HUES6 (cell line): ENCODE measurements around the gene TOM1L2.

Source experiments
- H3K27ac ChIP-seq: 2 replicates; pipeline ENCODE4 v1.7.0; 2013; ENCODE audit warnings: low read depth, mild to moderate bottlenecking, low read length, inconsistent platforms
- H3K27me3 ChIP-seq: 2 replicates; pipeline ENCODE4 v1.6.1; 2013; ENCODE audit warnings: low read length; ENCODE audit not compliant: control insufficient read depth, insufficient read depth
- H3K36me3 ChIP-seq: 2 replicates; pipeline ENCODE4 v1.6.1; 2013; ENCODE audit warnings: low read length; ENCODE audit not compliant: control insufficient read depth, insufficient read depth
- H3K4me1 ChIP-seq: 2 replicates; pipeline ENCODE4 v1.6.1; 2013; ENCODE audit warnings: low read length; ENCODE audit not compliant: control insufficient read depth, insufficient read depth
- H3K4me3 ChIP-seq: 2 replicates; pipeline ENCODE4 v1.5.1; 2013; ENCODE audit warnings: low read depth, low read length
- H3K9ac ChIP-seq: one replicate; pipeline ENCODE4 v1.6.1; 2013; ENCODE audit warnings: mild to moderate bottlenecking, low read length
- H3K9me3 ChIP-seq: 2 replicates; pipeline ENCODE4 v1.6.1; 2013; ENCODE audit warnings: low read depth, low read length; ENCODE audit not compliant: control insufficient read depth, insufficient read depth

Gene TOM1L2

DNA sequence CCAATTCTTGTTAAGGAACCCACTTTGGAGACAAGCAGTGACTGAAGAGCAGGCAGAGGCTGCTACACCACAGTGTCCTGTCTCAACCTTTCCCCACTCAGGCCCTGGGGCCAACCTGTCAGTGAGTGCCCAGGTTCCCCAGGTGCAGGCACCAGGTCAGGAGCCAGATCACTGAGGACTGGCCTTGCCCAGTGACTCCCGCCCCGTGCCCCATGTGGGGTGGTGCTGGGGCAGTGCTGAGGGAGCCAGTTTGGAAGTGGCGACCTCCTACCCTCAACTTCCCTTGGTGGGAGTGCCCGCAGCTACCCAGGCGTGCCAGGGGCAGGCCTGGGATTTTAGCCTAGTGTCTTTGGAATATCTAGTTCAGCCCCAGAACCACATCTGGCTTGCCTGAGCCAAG is 164.8 kb downstream of the TOM1L2 start:
- H3K4me1 ChIP-seq, result peaks cover 24% of the 10 kb centered on the region
- no peaks in the 10 kb centered on the region for H3K36me3 ChIP-seq
- H3K9ac ChIP-seq, result no peak overlapping the region
- H3K4me3 ChIP-seq, result no peak overlapping the region
- peaks cover 25% of the 10 kb centered on the region for H3K27me3 ChIP-seq
- no peaks in the 10 kb centered on the region for H3K9me3 ChIP-seq
- H3K27ac ChIP-seq, result no peak overlapping the region

DNA sequence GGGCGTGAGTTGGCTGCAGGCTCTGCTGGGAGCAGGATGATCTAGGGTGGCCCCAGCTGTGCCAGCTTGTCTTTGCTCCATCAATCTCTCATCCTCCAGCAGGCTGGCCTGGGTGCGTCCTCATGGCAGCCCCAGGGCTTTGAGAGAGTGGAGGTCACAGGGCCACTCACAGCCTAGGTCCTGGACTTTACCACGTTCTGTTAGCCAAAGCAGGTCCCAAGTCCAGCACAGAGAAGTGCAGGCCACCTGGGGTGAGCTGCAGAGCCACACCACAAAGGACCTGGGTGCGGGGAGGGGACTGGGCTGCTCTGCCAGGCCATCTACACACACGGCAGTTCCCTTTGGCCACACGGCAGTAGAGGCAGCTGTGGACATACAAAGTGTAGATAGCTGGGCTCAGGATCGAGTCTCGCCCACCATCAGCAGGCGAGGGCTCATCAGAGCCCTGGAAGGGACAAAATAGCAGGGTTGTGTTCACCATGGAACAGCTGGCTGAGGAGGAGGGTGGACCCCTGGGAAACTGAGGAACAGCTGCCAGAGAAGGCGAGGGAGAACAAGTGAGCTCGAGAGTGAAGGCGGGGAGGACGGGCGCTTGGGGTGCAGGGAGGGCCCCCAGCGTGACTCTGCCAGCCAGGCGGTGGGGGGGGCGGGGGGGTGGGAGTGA is 165.5 kb downstream of the TOM1L2 start:
- Histone ChIP-seq H3K27ac (no peak overlapping the region), H3K9ac (no peak overlapping the region), H3K4me1 (peaks cover 18% of the 10 kb centered on the region), H3K36me3 (no peaks in the 10 kb centered on the region), H3K27me3 (peaks cover 25% of the 10 kb centered on the region), H3K4me3 (no peak overlapping the region), H3K9me3 (no peaks in the 10 kb centered on the region)

DNA sequence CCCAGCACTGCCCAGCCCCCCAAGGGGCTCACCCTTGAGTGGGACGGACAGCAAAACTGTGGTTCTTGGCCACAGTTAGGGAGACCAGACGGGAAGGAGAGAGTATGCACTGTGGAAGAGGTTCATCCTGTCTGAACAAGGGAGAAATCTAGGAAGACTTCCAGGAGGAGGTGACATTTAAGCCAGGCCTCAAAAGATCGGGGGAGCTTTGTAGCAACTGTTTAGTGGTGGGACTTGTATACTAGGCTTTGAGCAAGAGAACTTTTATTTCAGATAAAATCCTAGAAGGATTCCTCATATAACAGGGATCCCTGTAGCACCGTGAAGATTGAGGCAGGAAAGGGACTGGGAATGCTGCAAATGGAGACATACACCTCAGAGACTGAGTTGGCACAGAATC is 166.2 kb downstream of the TOM1L2 start:
- Histone ChIP-seq H3K9ac (no peak overlapping the region), H3K4me1 (peaks cover 16% of the 10 kb centered on the region), H3K36me3 (no peaks in the 10 kb centered on the region)

DNA sequence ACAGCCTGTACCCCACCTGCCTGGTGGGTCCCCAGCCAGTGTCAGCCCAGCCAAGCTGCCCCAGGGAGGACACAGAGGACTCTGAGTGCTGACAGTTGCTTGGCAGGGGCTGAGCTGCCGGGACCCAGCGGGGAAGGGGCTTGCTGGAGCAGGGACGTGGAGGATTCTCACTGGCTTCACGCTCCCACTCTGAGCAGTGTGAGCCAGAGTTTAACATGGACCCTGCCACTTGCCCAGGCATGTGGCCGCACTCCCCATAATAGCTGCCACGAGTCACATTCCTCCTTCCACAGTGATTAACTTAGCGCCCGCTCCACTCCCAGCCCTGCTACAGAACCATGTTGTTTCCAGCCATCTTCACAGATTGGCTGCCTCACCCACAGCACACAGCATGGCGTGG is 166.6 kb downstream of the TOM1L2 start:
- H3K27ac ChIP-seq, result no peak overlapping the region

More for the DNA sequence above, 166.2 kb downstream of the TOM1L2 start:
- Histone ChIP-seq H3K9me3 (no peaks in the 10 kb centered on the region), H3K27me3 (peaks cover 25% of the 10 kb centered on the region), H3K4me3 (no peak overlapping the region), H3K27ac (no peak overlapping the region)

DNA sequence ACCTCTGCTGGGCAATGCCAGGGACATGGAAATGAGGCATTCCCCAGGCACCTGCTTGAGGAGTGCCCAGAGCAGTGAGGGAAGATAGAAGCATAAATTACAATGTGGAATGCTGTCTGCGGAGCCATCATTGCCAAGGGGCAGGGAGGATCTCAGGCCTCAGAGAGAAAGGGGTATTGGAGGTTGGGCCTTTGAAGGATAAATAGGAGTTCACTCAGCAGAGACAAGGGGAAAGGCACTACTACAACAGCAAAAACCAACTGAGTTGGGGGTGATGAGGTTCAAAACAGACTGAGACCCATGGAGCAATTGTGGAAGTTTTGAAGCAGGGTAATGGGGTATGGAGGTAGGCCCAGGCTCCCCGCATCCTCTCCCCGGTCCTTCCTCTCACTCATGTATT is 168.2 kb downstream of the TOM1L2 start:
- Histone ChIP-seq H3K27me3 (peaks cover 11% of the 10 kb centered on the region), H3K36me3 (no peaks in the 10 kb centered on the region), H3K9me3 (no peaks in the 10 kb centered on the region), H3K4me1 (peaks cover 14% of the 10 kb centered on the region; the same call in 1 of the 2 replicates), H3K4me3 (no peak overlapping the region), H3K27ac (no peak overlapping the region), H3K9ac (no peak overlapping the region)

More for the DNA sequence above, 166.6 kb downstream of the TOM1L2 start:
- Histone ChIP-seq H3K4me1 (peaks cover 11% of the 10 kb centered on the region), H3K4me3 (no peak overlapping the region), H3K9ac (no peak overlapping the region), H3K27me3 (peaks cover 20% of the 10 kb centered on the region), H3K36me3 (no peaks in the 10 kb centered on the region), H3K9me3 (no peaks in the 10 kb centered on the region)

DNA sequence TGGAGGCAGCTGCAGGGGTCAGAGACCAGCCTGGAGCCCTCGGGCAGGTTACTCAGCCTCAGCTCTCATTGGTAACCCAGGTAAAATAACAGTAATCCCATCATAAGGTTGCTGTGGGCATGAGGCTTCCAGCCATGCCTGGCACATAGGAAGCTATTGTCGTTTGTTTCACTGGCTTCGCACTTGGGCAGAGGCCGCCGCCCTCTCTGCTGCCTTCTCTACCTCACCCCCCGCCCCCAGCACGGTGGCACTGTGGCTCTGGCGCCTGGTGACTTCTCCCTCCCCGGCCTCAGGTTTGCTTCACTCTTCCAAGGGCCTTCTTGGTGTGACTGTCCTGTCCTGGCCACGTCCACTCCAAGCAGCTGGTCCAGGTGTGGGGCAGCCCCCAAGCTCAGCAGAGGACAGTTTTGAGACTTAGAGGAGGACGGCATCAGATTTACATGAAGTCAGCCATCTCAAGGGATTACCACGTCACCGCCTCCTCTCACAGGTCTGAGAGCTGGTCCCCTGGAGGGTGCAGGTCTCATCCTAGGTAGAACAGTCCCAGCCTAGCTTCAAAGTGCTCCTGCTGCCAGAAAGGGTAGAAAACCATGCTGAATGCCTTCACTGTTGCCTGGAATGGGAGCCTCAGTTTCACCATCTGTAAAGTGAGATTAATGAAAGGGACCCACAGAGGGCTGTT is 170.3 kb downstream of the TOM1L2 start:
- no peak overlapping the region for H3K27ac ChIP-seq
- H3K9me3 ChIP-seq, result no peaks in the 10 kb centered on the region
- no peaks in the 10 kb centered on the region for H3K36me3 ChIP-seq
- H3K9ac ChIP-seq, result no peak overlapping the region
- peaks cover 4% of the 10 kb centered on the region; the same call in 1 of the 2 replicates for H3K27me3 ChIP-seq
- H3K4me1 ChIP-seq, result peaks cover 13% of the 10 kb centered on the region; the same call in 1 of the 2 replicates
- no peak overlapping the region for H3K4me3 ChIP-seq

DNA sequence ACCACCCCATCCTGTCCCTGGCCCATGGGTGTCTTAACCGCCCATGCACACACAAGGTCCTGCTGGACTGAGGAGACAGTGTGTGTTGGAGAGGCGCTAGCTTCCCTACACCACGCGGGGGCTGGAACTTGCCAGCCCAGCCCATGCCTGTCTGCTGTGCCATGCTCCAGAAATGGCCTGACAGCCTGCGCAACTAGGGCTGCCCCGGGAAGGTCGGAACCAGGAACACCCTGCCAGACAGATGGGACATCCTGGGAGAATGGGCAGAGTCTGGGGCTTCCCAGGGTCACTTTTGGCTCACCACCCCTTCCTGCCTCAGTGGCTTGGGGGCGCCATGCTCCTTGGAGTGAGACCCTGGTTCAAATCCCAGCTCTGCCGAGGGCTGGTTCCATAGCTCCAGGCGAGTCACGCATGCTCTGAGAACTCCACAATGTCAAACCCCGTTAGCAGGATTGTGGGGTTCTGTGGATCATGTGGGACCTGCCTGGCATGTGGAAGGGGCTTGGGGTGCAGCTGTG is 171.6 kb downstream of the TOM1L2 start:
- no peak overlapping the region for H3K27ac ChIP-seq
- peaks cover 13% of the 10 kb centered on the region; the same call in 1 of the 2 replicates for H3K4me1 ChIP-seq
- H3K9me3 ChIP-seq, result no peaks in the 10 kb centered on the region
- no peak overlapping the region for H3K9ac ChIP-seq
- no peaks in the 10 kb centered on the region for H3K36me3 ChIP-seq
- H3K4me3 ChIP-seq, result no peak overlapping the region
- H3K27me3 ChIP-seq, result no peaks in the 10 kb centered on the region

DNA sequence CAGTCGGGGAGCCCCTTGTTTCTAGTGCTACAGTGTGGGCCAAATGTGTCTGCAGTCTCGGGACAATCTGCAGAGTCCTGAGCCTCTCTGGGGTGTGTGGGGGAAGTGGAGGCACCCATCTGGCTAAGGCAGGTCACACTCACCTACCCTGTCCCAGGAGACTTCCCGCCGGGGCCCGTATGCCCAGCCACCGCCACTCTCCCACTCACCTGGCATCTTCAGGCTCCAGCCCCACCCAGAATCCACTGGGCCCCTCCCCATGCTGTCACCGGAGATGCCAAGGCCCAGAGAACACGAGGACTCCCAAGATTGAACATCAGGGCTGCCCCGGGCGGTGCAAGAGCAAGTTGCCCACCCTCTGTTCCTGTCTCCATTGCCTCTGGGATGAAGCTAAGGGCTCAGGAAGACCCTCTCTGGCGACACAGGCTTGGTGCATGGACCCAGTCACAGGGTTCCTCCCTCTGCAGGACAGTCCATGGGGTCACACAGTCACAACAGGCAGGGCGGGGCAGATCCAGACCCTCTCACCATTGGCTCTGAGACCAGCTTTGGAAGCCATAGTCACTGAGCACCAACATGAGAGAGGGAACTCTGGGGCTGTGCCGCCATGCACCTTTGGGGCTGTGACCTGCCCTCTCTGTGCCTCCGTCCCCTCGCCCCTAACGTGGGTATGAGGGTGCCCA is 173.5 kb downstream of the TOM1L2 start:
- H3K27ac ChIP-seq, result no peak overlapping the region
- H3K9me3 ChIP-seq, result no peaks in the 10 kb centered on the region
- H3K4me3 ChIP-seq, result no peak overlapping the region
- peaks cover 13% of the 10 kb centered on the region; the same call in 1 of the 2 replicates for H3K4me1 ChIP-seq
- H3K27me3 ChIP-seq, result peaks cover 9% of the 10 kb centered on the region; the same call in 1 of the 2 replicates
- H3K36me3 ChIP-seq, result no peaks in the 10 kb centered on the region
- no peak overlapping the region for H3K9ac ChIP-seq

DNA sequence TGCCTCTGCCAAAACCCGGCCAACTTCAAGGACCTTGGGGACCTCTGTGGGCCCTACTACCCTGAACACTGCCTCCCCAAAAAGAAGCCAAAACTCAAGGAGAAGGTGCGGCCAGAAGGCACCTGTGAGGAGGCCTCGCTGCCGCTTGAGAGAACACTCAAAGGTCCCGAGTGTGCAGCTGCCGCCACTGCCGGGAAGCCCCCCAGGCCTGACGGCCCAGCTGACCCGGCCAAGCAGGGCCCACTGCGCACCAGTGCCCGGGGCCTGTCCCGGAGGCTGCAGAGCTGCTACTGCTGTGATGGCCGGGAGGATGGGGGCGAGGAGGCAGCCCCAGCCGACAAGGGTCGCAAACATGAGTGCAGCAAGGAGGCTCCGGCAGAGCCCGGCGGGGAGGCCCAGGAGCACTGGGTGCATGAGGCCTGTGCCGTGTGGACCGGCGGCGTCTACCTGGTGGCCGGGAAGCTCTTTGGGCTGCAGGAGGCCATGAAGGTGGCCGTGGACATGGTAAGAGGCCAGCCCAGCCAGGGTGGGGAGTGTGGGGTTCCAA is 174.1 kb downstream of the TOM1L2 start:
- Histone ChIP-seq H3K27me3 (peaks cover 14% of the 10 kb centered on the region; the same call in 1 of the 2 replicates), H3K4me3 (no peak overlapping the region), H3K4me1 (peaks cover 17% of the 10 kb centered on the region; the same call in 1 of the 2 replicates), H3K9me3 (no peaks in the 10 kb centered on the region), H3K36me3 (no peaks in the 10 kb centered on the region), H3K9ac (no peak overlapping the region), H3K27ac (no peak overlapping the region)

DNA sequence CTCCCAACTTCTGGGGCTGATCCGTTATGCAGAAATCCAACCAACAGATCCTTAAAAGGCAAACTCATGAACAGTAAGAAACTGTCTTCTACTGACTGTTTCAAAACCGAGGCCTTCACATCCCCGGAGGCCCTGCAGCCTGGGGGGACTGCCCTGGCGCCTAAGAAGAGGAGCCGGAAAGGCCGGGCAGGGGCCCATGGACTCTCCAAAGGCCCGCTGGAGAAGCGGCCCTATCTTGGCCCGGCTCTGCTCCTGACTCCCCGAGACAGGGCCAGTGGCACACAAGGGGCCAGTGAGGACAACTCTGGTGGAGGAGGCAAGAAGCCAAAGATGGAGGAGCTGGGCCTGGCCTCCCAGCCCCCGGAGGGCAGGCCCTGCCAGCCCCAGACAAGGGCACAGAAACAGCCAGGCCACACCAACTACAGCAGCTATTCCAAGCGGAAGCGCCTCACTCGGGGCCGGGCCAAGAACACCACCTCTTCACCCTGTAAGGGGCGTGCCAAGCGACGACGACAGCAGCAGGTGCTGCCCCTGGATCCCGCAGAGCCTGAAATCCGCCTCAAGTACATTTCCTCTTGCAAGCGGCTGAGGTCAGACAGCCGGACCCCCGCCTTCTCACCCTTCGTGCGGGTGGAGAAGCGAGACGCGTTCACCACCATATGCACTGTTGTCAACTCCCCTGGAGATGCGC is 174.9 kb downstream of the TOM1L2 start:
- Histone ChIP-seq H3K27me3 (peaks cover 17% of the 10 kb centered on the region; the same call in 1 of the 2 replicates), H3K4me3 (no peak overlapping the region), H3K4me1 (peaks cover 21% of the 10 kb centered on the region), H3K9ac (no peak overlapping the region), H3K36me3 (no peaks in the 10 kb centered on the region), H3K9me3 (no peaks in the 10 kb centered on the region), H3K27ac (no peak overlapping the region)
